DOHH2 (cell line): ENCODE data around the gene NDUFS3.
"Not testable (repeated sequence)": the region's sequence is repeated elsewhere in the genome, so short reads cannot be mapped to it uniquely, and the experiment has no call there.

ENCODE experiments used
- CTCF ChIP-seq: fragments of 200-600 bp; sonication (generic); IDR thresholded peaks from one replicate; pipeline ENCODE4 v1.5.1; 2014; ENCODE audit warnings: antibody characterized with exemption, mild to moderate bottlenecking, low read depth, low read length; ENCODE audit not compliant: poor library complexity, severe bottlenecking
- EZH2phosphoT487 ChIP-seq: fragments of 200-600 bp; sonication (generic); IDR thresholded peaks from 2 replicates; pipeline ENCODE4 v1.6.1; 2017; ENCODE audit warnings: borderline replicate concordance, mild to moderate bottlenecking, antibody characterized with exemption, low read length, moderate library complexity, mixed read lengths

GRCh38 chr11:47562393-47562792 is 16.5 kb upstream of the NDUFS3 start:
- not testable (repeated sequence) for TF ChIP-seq CTCF, EZH2phosphoT487
